ENCODE data around the gene KCNMA1. TPM values are rescaled to one million over a fixed set of nuclear protein-coding genes. Genes with fewer than 3 reads are reported as not detected.

Gene KCNMA1
- total RNA-seq, 1 experiment from 2014 or later, result 143 TPM

DNA sequence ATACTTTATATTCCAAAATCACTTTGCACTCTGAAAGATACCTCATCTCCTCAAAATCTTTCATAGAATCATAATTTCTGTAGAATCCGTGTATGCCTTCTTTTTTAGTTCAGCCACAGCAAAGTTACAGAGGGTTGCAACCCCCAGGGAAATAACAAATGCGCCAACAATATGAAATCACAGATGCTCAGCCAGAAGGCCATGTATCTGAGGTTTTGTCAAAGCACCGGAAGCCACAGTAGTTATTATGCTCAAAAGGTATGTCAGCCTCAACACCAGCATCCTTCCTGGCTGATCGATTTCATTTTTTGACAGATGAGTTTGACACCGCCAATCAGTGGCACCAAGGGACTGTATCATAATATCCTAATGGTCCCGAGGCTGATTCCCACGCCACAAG is 204.1 kb downstream of the KCNMA1 start:
- H3K79me2 ChIP-seq (ENCODE audit: low read length), result 0 out of 2 replicates have a peak, but pooled peaks cover 4% of the 10 kb centered on the region
- intact Hi-C loops (cut with micrococcal nuclease), result no loop called here
- H3K4me2 ChIP-seq (ENCODE audit: low read length), result no peak overlapping the region
- peaks cover 10% of the 10 kb centered on the region for H3K4me1 ChIP-seq (ENCODE audit: insufficient read depth, low read length)
- no peak overlapping the region for H3K4me3 ChIP-seq (ENCODE audit: low read length)
- H3K27ac ChIP-seq (ENCODE audit: low read length), result no peak overlapping the region
- no peak for DNase-seq
- BruUV-seq (replicated peaks), result no TSS peak
- no peak for TF ChIP-seq EZH2phosphoT487 (IDR thresholded peaks at IDR 0.05; ENCODE audit: borderline replicate concordance, low read length)
- no peak for TF ChIP-seq EZH2 (IDR thresholded peaks at IDR 0.05; ENCODE audit: low read length, unreplicated experiment)
- TF ChIP-seq, protein P1, sequence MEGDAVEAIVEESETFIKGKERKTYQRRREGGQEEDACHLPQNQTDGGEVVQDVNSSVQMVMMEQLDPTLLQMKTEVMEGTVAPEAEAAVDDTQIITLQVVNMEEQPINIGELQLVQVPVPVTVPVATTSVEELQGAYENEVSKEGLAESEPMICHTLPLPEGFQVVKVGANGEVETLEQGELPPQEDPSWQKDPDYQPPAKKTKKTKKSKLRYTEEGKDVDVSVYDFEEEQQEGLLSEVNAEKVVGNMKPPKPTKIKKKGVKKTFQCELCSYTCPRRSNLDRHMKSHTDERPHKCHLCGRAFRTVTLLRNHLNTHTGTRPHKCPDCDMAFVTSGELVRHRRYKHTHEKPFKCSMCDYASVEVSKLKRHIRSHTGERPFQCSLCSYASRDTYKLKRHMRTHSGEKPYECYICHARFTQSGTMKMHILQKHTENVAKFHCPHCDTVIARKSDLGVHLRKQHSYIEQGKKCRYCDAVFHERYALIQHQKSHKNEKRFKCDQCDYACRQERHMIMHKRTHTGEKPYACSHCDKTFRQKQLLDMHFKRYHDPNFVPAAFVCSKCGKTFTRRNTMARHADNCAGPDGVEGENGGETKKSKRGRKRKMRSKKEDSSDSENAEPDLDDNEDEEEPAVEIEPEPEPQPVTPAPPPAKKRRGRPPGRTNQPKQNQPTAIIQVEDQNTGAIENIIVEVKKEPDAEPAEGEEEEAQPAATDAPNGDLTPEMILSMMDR (conservative IDR thresholded peaks at IDR 0.05; ENCODE audit: low read depth, low read length), result no peak
- CTCF ChIA-PET, result no interaction called here
- no peak for ATAC-seq
- H3K36me3 ChIP-seq (ENCODE audit: low read depth, low read length), result no peaks in the 10 kb centered on the region
- no peak overlapping the region for H2AFZ ChIP-seq (ENCODE audit: low read length)
- POLR2A ChIA-PET (ENCODE audit: unreplicated experiment), result no interaction called here
- H4K20me1 ChIP-seq (ENCODE audit: low read length), result no peaks in the 10 kb centered on the region
- no peak overlapping the region for H3K9ac ChIP-seq (ENCODE audit: low read length)
- H3K27me3 ChIP-seq (ENCODE audit: low read length), result no peaks in the 10 kb centered on the region
- H3K9me2 ChIP-seq (replicated peaks; ENCODE audit: low read length), result no peaks in the 10 kb centered on the region
- no peaks in the 10 kb centered on the region for H3F3A ChIP-seq (ENCODE audit: low read length, unreplicated experiment)
- no peaks in the 10 kb centered on the region for H3K9me3 ChIP-seq (ENCODE audit: low read length)

DNA sequence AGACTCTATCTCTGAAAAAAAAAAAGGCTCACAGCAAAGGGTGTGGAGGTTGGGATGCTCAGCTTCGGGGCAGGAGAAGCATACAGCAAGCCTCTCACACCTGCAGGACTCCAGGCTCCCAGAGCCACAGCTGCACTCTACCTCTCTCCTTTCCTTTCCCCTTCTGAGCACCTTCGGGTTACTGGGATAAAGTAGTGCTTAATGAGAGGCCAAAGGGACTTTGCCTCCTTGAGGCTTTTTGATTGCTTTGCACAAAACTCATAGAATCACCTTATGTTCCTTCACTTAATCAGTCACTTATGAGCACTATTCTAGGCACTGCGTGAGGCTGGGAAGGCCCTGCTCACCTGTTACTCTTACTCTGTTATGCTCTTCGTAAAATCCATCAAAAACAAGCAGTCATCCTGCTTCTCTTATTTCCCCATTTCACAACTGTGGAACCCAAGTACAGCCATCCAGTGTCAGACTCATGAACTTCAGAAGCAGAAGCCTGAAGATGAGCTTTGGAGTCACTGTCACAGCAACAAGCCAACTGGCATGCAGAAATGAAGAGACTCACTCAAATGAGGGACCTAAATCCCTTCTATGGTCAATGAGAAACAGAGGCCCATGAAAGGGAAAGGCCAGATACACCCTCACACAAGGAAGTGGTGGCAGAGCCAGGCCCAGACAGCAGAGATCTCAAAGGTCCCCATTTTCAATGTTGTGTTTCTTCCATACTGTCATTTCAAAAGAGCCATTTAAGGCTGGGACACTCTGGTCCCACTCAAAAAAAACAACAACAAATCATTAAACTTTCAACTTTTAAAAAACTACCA is 205.4 kb downstream of the KCNMA1 start:
- H3K9me2 ChIP-seq (replicated peaks; ENCODE audit: low read length), result no peaks in the 10 kb centered on the region
- H3K27ac ChIP-seq (ENCODE audit: low read length), result no peak overlapping the region
- no peak overlapping the region for H2AFZ ChIP-seq (ENCODE audit: low read length)
- intact Hi-C loops (cut with micrococcal nuclease), result loop anchor here (1.0 kb wide), 2 partner anchors 16 to 39 kb away; no protein-coding TSS in a partner anchor
- no peak for DNase-seq
- 0 out of 2 replicates have a peak, but pooled peaks cover 4% of the 10 kb centered on the region for H3K79me2 ChIP-seq (ENCODE audit: low read length)
- ChIA-PET POLR2A (ENCODE audit: unreplicated experiment) (no interaction called here), CTCF (no interaction called here)
- peaks cover 10% of the 10 kb centered on the region for H3K4me1 ChIP-seq (ENCODE audit: insufficient read depth, low read length)
- no peaks in the 10 kb centered on the region for H3K27me3 ChIP-seq (ENCODE audit: low read length)
- no peaks in the 10 kb centered on the region for H4K20me1 ChIP-seq (ENCODE audit: low read length)
- ATAC-seq, result no peak
- BruUV-seq (replicated peaks), result no TSS peak
- H3K9me3 ChIP-seq (ENCODE audit: low read length), result no peaks in the 10 kb centered on the region
- no peak overlapping the region for H3K9ac ChIP-seq (ENCODE audit: low read length)
- H3F3A ChIP-seq (ENCODE audit: low read length, unreplicated experiment), result no peaks in the 10 kb centered on the region
- H3K4me3 ChIP-seq (ENCODE audit: low read length), result no peak overlapping the region
- no peak for TF ChIP-seq EZH2 (IDR thresholded peaks at IDR 0.05; ENCODE audit: low read length, unreplicated experiment)
- TF ChIP-seq, protein P1 (conservative IDR thresholded peaks at IDR 0.05; ENCODE audit: low read depth, low read length), result no peak
- no peak for TF ChIP-seq EZH2phosphoT487 (IDR thresholded peaks at IDR 0.05; ENCODE audit: borderline replicate concordance, low read length)
- no peak overlapping the region for H3K4me2 ChIP-seq (ENCODE audit: low read length)
- H3K36me3 ChIP-seq (ENCODE audit: low read depth, low read length), result no peaks in the 10 kb centered on the region

DNA sequence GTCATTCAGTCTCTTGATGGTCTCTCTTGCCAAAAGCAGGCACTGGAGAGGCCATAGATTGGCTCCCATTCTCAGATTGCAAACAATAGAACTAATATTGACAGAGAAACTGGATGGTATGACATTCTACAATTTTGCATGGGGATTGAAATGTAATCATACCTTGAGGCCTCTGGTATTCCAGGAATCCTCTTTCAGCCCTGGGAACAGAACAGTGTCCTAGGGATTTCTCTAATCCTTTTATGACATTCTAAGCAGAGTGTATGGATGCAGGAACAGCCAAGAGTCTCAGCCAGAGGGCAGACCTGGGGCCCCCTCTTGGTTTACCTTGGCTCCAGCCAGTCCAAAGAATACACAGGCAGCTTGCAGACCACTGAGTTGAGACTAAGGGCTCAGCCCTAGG is 206.4 kb downstream of the KCNMA1 start:
- H3K4me1 ChIP-seq (ENCODE audit: insufficient read depth, low read length), result peaks cover 10% of the 10 kb centered on the region
- BruUV-seq (replicated peaks), result no TSS peak

More for the DNA sequence above, 206.4 kb downstream of the KCNMA1 start:
- H3K9me2 ChIP-seq (replicated peaks; ENCODE audit: low read length), result no peaks in the 10 kb centered on the region
- no peaks in the 10 kb centered on the region for H3K27me3 ChIP-seq (ENCODE audit: low read length)
- no peak overlapping the region for H3K27ac ChIP-seq (ENCODE audit: low read length)
- H2AFZ ChIP-seq (ENCODE audit: low read length), result no peak overlapping the region
- no peak overlapping the region for H3K4me3 ChIP-seq (ENCODE audit: low read length)
- ChIA-PET POLR2A (ENCODE audit: unreplicated experiment) (no interaction called here), CTCF (no interaction called here)
- no peak overlapping the region for H3K9ac ChIP-seq (ENCODE audit: low read length)
- H3F3A ChIP-seq (ENCODE audit: low read length, unreplicated experiment), result no peaks in the 10 kb centered on the region
- 0 out of 2 replicates have a peak, but pooled peaks cover 4% of the 10 kb centered on the region for H3K79me2 ChIP-seq (ENCODE audit: low read length)
- H3K4me2 ChIP-seq (ENCODE audit: low read length), result no peak overlapping the region
- TF ChIP-seq, protein P1 (conservative IDR thresholded peaks at IDR 0.05; ENCODE audit: low read depth, low read length), result no peak; the same call in 1 of the 2 replicates
- TF ChIP-seq EZH2 (IDR thresholded peaks at IDR 0.05; ENCODE audit: low read length, unreplicated experiment) (no peak), EZH2phosphoT487 (IDR thresholded peaks at IDR 0.05; ENCODE audit: borderline replicate concordance, low read length) (no peak)
- intact Hi-C loops (cut with micrococcal nuclease), result loop anchor here (1.0 kb wide), 2 partner anchors 15 to 38 kb away; no protein-coding TSS in a partner anchor
- H3K9me3 ChIP-seq (ENCODE audit: low read length), result no peaks in the 10 kb centered on the region
- ATAC-seq (peak; percentile 74), DNase-seq (peak; percentile 85)
- H3K36me3 ChIP-seq (ENCODE audit: low read depth, low read length), result no peaks in the 10 kb centered on the region
- H4K20me1 ChIP-seq (ENCODE audit: low read length), result no peaks in the 10 kb centered on the region

All from PC-3 (cell line).